NCI-H1930 (cell line): Measurements from ENCODE around the gene URB2.

Experiments used
- DNase-seq, 2 experiments: peaks; one replicate each; lab custom pipeline; 2025; lab: John Stamatoyannopoulos, UW

The URB2 gene

GRCh38 chr1:229645324-229645993 is 19.4 kb downstream of the URB2 start:
- DNase-seq, result no peak

GRCh38 chr1:229648406-229648805 is 22.4 kb downstream of the URB2 start:
- no peak for DNase-seq

DNA sequence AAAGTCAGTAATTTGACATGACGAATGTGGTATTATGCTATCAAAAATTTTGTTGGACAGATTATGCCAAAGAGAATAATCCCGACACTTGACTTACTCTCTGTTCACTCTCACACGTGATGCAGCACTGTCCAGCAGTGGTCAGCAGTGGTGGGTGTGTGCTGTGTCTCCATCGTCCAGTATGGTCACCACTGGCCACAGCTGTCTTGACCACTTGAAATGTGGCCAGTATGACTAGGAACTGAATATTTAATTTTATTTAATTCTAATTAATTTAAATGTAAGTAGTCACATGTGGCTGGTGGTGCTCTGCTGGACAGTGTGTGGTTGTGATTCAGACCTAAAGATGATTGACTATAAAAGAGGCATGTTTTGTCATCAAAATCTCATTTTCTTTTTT is 24.0 kb downstream of the URB2 start:
- no peak for DNase-seq

DNA sequence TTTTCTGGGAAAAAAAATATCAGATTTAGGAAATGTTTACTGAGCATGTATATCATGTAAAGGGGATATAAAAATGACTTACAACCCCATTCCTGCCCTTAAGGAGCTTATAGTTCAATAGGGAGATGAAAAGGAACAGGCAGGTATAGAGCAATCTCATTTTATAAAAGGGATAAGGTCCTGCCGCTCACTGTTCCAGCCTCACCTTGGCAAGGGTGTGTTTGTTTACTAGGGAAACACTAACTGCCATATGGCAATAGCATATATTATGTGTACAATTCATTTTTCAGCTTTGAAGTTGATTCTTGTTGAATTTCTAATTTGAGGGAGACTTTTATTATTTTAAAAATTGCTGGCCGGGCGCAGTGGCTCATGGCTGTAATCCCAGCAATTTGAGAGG is 25.5 kb downstream of the URB2 start:
- no peak for DNase-seq

- no peak for DNase-seq
These were observed 27.4 kb downstream of the URB2 start for GRCh38 chr1:229653420-229653819.

- no peak for DNase-seq
These were observed 29.7 kb downstream of the URB2 start for GRCh38 chr1:229655781-229656180.

- DNase-seq, result no peak
These were observed 32.1 kb downstream of the URB2 start for GRCh38 chr1:229657993-229658755.

DNA sequence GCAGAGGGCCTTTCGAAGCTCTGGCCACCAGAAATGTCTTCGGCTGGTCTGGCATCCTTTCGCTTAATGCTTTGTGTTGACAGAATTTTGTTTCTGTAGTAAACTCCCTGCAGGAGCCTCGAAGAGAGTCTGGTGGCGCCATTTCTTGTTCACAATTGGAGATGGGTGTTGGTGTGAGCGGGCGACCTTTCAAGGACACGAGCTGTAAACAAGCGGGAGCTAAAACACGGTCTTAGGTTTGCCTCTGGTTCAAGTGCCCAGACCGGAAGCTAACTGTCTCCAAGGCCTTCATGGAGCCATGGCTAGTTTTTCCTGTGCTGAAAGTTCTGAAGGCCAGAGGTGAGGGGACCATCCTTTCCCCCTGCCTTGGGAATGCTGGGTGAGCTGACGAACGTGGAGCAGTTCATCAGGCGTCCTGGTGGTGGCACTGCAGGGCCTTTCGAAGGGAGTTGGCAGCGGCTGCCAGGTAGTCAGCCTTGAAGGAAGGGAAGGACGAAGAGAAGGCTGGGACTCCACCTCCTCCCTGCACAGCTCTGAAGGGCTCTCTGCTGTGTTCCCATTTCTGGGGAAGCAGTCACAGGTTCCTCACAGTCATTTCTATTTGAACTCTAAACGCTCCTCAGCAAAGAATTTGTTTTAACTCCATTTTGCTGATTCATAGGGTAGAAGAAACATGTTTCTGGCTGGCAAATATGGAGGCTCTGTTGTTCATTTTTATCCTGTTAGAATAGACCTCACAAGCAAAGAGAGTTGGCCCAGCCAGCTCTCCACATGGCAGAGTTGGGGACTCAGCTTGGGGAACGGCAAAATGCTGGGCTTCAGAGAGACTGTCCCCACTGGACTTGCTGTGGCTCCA is 35.2 kb downstream of the URB2 start:
- DNase-seq, result peak; percentile 28 to 41

DNA sequence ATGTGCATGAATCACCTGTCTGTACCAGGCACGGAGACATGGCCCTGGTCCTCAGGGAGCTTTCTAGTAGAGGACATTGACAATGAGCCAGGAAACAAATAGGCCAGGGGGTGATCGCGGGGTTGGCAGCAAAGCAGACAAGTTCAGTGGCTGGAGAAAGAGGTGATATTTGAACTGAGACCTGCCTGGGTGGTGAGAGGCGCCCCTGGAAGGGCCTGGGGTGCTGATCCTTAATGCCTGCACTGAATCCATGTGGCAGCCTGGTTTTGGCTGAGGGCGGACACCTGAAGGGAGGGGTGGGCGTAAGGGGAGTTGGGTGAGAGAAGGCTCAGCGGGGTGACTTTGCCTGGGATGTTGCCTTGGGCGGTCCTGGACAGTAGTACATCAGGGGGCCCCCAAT is 35.9 kb downstream of the URB2 start:
- no peak for DNase-seq

DNA sequence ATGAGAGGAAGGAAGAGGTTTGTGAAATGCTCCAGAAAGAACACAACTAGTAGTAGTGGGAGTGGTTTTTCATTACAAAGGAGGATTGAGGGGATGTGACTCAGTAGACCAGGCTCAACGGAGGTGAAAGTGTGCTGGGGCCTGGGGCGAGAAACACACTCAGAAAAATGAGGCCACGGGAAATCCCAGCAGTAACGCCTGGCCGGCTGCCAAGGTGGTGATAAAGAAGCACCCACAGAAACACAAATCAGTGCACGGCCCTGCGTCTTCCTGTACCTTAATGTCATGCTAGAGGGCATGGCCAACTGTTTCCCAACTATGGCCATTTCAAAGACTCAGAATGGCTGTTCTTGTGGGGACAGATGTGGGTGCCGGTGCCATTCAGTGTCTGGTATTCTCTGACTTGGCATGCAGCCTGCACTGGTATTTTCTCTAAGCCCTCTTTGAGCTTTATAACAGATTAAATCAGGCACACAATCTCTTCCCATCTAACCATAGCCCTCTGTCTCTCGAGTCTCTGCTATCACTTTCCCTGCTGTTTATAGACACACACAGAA is 38.2 kb downstream of the URB2 start:
- no peak for DNase-seq

DNA sequence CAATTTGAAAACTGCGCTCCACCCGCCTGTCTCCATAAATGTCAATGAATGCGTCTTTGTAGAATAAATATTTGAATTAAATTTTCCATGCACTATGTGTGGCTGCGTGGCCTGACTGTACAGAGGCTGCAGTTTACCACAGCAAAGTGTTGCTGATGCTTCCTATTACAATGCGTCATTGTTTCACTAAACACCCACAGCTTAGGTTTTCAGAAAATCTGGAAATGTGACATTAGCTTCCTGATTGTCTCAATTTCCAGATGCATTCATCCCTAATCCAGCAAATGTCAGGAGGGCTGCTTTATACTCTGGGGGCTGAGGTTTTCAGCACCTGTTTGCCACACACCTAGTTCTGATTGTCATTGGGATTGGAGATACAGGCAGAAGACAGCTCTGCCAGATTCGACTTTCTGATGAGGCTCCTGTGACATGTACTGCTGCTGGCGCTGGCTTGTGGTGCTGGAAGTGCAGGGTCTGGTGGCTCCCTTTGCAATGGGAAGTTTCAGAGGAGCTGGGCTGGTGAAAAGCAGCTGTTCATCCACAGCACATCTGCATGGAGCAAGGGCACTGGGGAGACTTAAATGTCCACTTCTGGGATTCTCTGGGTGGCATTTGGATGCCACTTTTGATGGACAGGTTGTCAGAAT is 40.0 kb downstream of the URB2 start:
- DNase-seq, result no peak

GRCh38 chr1:229666585-229666984 is 40.5 kb downstream of the URB2 start:
- DNase-seq, result no peak

DNA sequence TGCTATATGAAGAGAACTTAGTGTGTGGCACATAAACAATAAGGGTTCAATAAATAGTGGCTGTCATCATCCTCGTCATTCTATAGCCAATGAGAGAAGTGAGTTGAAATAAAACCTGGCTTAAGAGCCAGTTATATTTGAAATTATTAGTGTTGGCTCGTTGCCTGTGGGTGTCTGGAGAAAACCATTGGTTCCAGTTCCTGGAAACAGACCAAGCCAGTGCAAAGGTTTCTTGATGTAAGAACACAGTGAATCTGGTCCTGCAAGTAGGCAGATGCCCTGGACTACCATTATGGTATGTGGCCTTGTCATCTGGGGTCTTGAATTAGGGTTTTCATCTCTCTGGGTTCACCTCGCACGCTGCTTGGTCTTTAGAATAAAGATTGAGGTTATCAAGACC is 43.3 kb downstream of the URB2 start:
- no peak for DNase-seq

- DNase-seq, result no peak
These were observed 45.3 kb downstream of the URB2 start for GRCh38 chr1:229671310-229671709.

DNA sequence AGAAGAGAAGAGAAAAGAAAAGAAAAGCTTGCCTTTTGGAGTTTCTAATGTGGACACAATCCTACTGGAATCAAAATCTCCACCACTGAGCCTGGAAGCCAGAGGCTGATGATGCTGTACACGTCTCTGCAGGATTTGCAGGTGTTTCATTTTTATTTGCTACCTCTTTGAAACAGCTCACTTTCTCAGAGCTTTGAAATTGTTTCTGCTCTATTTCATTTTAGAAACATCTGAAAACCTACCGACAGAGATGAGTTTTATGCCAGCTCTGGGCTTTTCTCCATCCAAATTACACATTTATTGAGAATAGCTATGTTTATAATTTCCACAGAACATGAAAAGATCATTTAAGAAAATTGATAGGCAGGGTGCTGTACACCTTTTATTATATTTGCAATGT is 46.2 kb downstream of the URB2 start:
- DNase-seq, result no peak

DNA sequence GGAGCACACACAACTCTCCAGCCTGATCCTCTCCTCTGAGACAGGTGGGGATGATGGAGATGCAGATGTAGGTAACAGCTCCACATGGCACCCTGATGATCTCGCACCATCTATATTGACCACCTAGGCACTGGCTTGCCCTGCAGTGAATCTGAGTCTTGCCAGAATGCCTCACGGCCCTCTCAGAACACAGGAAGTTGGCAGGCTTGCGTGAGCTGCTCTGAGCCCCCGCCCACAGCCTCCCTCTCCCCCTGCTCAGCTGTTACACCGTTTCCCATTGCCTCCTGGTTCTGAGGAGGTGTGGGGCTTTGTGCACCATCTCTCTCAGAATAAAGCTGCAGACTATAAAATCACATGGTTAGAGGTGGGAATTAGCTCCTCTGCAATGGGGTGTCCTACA is 48.0 kb downstream of the URB2 start:
- DNase-seq, result no peak

DNA sequence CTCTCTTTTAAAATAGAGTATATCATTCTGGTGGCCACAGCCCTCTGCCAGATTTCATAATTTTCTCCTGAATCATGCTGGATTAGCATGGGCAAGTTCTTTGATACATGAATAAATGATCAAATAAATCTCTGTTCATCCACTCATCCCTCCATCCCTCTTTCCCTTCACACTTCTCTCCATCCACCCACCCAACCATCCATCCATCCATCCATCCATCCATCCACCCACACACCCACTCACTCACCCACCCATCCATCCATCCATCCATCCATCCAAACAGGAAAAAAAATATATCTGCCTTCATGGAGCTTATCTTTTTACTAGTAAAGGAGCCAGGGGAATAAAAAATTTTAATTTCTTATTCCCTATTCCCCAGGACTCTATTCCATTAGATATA is 49.3 kb downstream of the URB2 start:
- DNase-seq, result no peak

- DNase-seq, result no peak
These were observed 59.1 kb downstream of the URB2 start for GRCh38 chr1:229685149-229685548.

GRCh38 chr1:229689273-229689672 is 63.2 kb downstream of the URB2 start:
- DNase-seq, result no peak

- DNase-seq, result no peak
These were observed 63.9 kb downstream of the URB2 start for GRCh38 chr1:229689904-229690303.

DNA sequence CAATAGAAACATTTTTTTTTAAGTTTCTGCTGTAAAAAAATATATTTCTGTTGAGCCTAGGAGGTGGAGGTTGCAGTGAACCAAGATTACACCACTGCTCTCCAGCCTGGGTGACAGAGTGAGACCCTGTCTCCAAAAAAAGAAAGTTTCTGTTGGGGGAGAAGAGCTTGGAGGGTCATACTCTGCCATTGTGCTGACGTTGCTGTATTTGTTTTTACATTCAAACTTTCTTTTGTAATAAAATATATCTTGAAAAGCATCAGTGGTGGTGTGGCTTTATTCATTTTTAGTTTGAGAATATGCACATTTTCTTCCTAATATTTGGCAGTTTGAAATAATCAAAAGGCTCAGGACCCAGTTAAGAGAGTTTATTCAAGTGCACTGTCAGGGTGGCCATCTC is 64.6 kb downstream of the URB2 start:
- no peak for DNase-seq

GRCh38 chr1:229691362-229691761 is 65.3 kb downstream of the URB2 start:
- DNase-seq, result no peak
